Endothelial cell of umbilical vein (primary cell): ENCODE measurements around the gene ABCB7. TPM values are rescaled to one million over a fixed set of nuclear protein-coding genes. Genes with fewer than 3 reads are reported as not detected.

Source experiments
- BruUV-seq: library from RNA; stranded (reverse); fragments of 400-500 nt; replicated peaks from 2 replicates; lab custom pipeline; 2021; lab: Mats Ljungman, UMichigan
- CTCF ChIA-PET: fragments of 300-600, 350-600 bp; sonication (Branson Sonifier 250); formaldehyde crosslinking; loops from one replicate; lab custom pipeline; 2021; ENCODE audit warnings: antibody characterized with exemption, inconsistent platforms; lab: Charles Lee
- POLR2A ChIA-PET: fragments of 300-600, 350-600 bp; sonication (Branson Sonifier 250); formaldehyde crosslinking; loops from one replicate; lab custom pipeline; 2021; ENCODE audit warnings: antibody characterized with exemption, inconsistent platforms; lab: Charles Lee
- DNase-seq: peaks from one replicate; pipeline ENCODE4 v3.0.0-alpha.2; 2011; ENCODE audit warnings: low read depth, low spot score
- FAIRE-seq: peaks from 2 replicates; lab custom pipeline; 2011; peaks lifted over from hg19 to GRCh38; lab: Jason Lieb, UNC
- H2AFZ ChIP-seq: 2 replicates; pipeline ENCODE4 v1.6.0; 2012; ENCODE audit warnings: low read depth, low read length, control low read depth, inconsistent platforms
- H3K27ac ChIP-seq: 2 replicates; pipeline ENCODE4 v1.5.1; 2011; ENCODE audit warnings: low read depth, mild to moderate bottlenecking, control low read depth, low read length, moderate library complexity; ENCODE audit not compliant: insufficient read depth
- H3K27me3 ChIP-seq, 2 experiments: 2 replicates each; pipeline versions ENCODE4 v1.6.0 to v1.6.1; 2011; ENCODE audit warnings: low read length in 2 of 2, mixed read lengths in 1 of 2; ENCODE audit not compliant: control insufficient read depth in 2 of 2, insufficient read depth in 2 of 2
- H3K36me3 ChIP-seq, 2 experiments: 2 replicates in 1 of 2; 3 replicates in 1 of 2; pipeline ENCODE4 v1.5.1; 2011; ENCODE audit warnings: low read length in 2 of 2, mild to moderate bottlenecking in 1 of 2, moderate library complexity in 1 of 2; ENCODE audit not compliant: control insufficient read depth in 2 of 2, insufficient read depth in 2 of 2; ENCODE audit errors: extremely low read depth in 1 of 2
- H3K4me1 ChIP-seq: 3 replicates; pipeline ENCODE4 v1.5.1; 2011; ENCODE audit warnings: mild to moderate bottlenecking, low read length; ENCODE audit not compliant: control insufficient read depth, insufficient read depth; ENCODE audit errors: extremely low read depth
- H3K4me2 ChIP-seq: 2 replicates; pipeline ENCODE4 v1.6.1; 2011; ENCODE audit warnings: low read length, control low read depth, mixed read lengths; ENCODE audit not compliant: insufficient read depth
- H3K4me3 ChIP-seq, 3 experiments: fragments of 200-600 bp in 1 of 3; sonication (generic), shearing (Covaris generic) in 1 of 3; replicated peaks in 1 of 3; 2 replicates each; pipeline ENCODE4 v1.5.1; 2011 to 2016; ENCODE audit warnings: control low read depth in 3 of 3, low read length in 3 of 3, mild to moderate bottlenecking in 2 of 3, inconsistent platforms in 1 of 3, low read depth in 1 of 3, moderate library complexity in 1 of 3; ENCODE audit not compliant: insufficient read depth in 1 of 3
- H3K79me2 ChIP-seq: 2 replicates; pipeline ENCODE4 v1.6.0; 2012; ENCODE audit warnings: low read length, inconsistent platforms; ENCODE audit not compliant: control insufficient read depth, insufficient read depth
- H3K9ac ChIP-seq: replicated peaks from 2 replicates; pipeline ENCODE3; 2011; ENCODE audit warnings: low read length, control low read depth; ENCODE audit not compliant: insufficient read depth; ENCODE audit errors: extremely low read depth
- H3K9me1 ChIP-seq: replicated peaks from 3 replicates; pipeline ENCODE4 v1.6.0; 2011; ENCODE audit warnings: mild to moderate bottlenecking, low read length; ENCODE audit not compliant: control insufficient read depth, insufficient read depth; ENCODE audit errors: extremely low read depth
- H3K9me3 ChIP-seq: replicated peaks from 2 replicates; pipeline ENCODE4 v1.5.1; 2012; ENCODE audit warnings: low read length, inconsistent platforms; ENCODE audit not compliant: control insufficient read depth, insufficient read depth
- H4K20me1 ChIP-seq: replicated peaks from 2 replicates; pipeline ENCODE3; 2011; ENCODE audit warnings: mild to moderate bottlenecking, low read length; ENCODE audit not compliant: control insufficient read depth, insufficient read depth; ENCODE audit errors: extremely low read depth
- CTCF ChIP-seq, 2 donors: IDR thresholded peaks; 1 replicate in 1 of 2; 2 replicates in 1 of 2; pipeline ENCODE4 v1.5.1; 2011; ENCODE audit warnings: low read length in 2 of 2, mild to moderate bottlenecking in 2 of 2, moderate library complexity in 2 of 2, control low read depth in 1 of 2, inconsistent platforms in 1 of 2, low read depth in 1 of 2; ENCODE audit not compliant: insufficient read depth in 1 of 2; ENCODE audit errors: extremely low read depth in 1 of 2
- EZH2 ChIP-seq: IDR thresholded peaks from 2 replicates; pipeline ENCODE4 v1.6.1; 2012; ENCODE audit warnings: borderline replicate concordance, low read depth, mild to moderate bottlenecking, moderate library complexity, low read length, inconsistent platforms; ENCODE audit not compliant: severe bottlenecking
- FOS ChIP-seq: IDR thresholded peaks from 2 replicates; pipeline ENCODE4 v1.6.1; 2011; ENCODE audit warnings: mild to moderate bottlenecking, low read length, moderate library complexity, borderline replicate concordance; ENCODE audit not compliant: insufficient read depth
- GATA2 ChIP-seq: IDR thresholded peaks from 2 replicates; pipeline ENCODE4 v1.7.0; 2011; ENCODE audit warnings: low read depth, mild to moderate bottlenecking, moderate library complexity, mixed read lengths, low read length; ENCODE audit not compliant: insufficient read length, insufficient read depth
- JUN ChIP-seq: IDR thresholded peaks from 2 replicates; pipeline ENCODE4 v1.6.1; 2011; ENCODE audit warnings: borderline replicate concordance, low read depth; ENCODE audit not compliant: insufficient read length, insufficient read depth
- MAX ChIP-seq: IDR thresholded peaks from 2 replicates; pipeline ENCODE4 v1.6.1; 2011; ENCODE audit not compliant: insufficient read depth, insufficient read length
- MYC ChIP-seq: IDR thresholded peaks from one replicate; pipeline ENCODE4 v1.6.1; 2011; ENCODE audit warnings: mild to moderate bottlenecking, low read depth, low read length
- POLR2A ChIP-seq: IDR thresholded peaks from 2 replicates; pipeline ENCODE4 v1.6.1; 2012; ENCODE audit warnings: low read depth, mild to moderate bottlenecking, control low read depth, low read length
- POLR2AphosphoS5 ChIP-seq: IDR thresholded peaks from 2 replicates; pipeline ENCODE4 v1.6.1; 2012; ENCODE audit warnings: low read depth, mild to moderate bottlenecking, control low read depth, low read length, moderate library complexity; ENCODE audit not compliant: insufficient read depth
- dilution Hi-C: fragments of 300-500 bp; cut with MboI; formaldehyde crosslinking; loops from one replicate; pipeline ENCODE4 v1.15.0; 2019; ENCODE audit warnings: low sequenced_read_pairs; ENCODE audit not compliant: extremely low pct_ligation_motif_present
- intact Hi-C: fragments of 100-400 bp; cut with micrococcal nuclease; formaldehyde crosslinking; loops from one replicate; pipeline ENCODE4 v1.10.0; 2022
- polyA plus RNA-seq, 4 experiments: library from polyadenylated mRNA; depleted of rRNA in 3 of 4; stranded (reverse) in 3 of 4; unstranded in 1 of 4; fragments of >200 nt; gene quantifications; 2 replicates each; pipeline versions ENCODE4 v1.2.1 to v1.2.3, GENCODE V29; 2011 to 2012; ENCODE audit warnings: missing spikeins in 1 of 4
- total RNA-seq: library from RNA; stranded (reverse); gene quantifications from 2 replicates; pipeline ENCODE4 v1.2.3, GENCODE V29; 2021

The ABCB7 gene
- total and polyA plus RNA-seq, 2 donors (not counting 3 experiments of a cell fraction or from before 2014, with no cell fraction given) = 12.1 to 20.7 TPM

GRCh38 chrX:75132672-75133071 is 23.4 kb downstream of the ABCB7 start:
- no peaks in the 10 kb centered on the region for H4K20me1 ChIP-seq
- BruUV-seq = no TSS peak
- no peak for FAIRE-seq
- intact Hi-C loops = no loop called here
- ChIA-PET POLR2A (no interaction called here), CTCF (no interaction called here)
- H3K79me2 ChIP-seq = peaks cover 4% of the 10 kb centered on the region
- H3K27me3 ChIP-seq = no peaks in the 10 kb centered on the region
- H3K27ac ChIP-seq = no peak overlapping the region
- dilution Hi-C loops = no loop called here
- H3K4me3 ChIP-seq = no peak overlapping the region
- H3K9ac ChIP-seq = no peak overlapping the region
- H3K9me1 ChIP-seq = no peaks in the 10 kb centered on the region
- DNase-seq = no peak
- no peaks in the 10 kb centered on the region for H3K9me3 ChIP-seq
- TF ChIP-seq EZH2 (no peak), JUN (no peak), MAX (no peak), POLR2AphosphoS5 (no peak), FOS (no peak), GATA2 (no peak), CTCF (IDR thresholded peaks at IDR 0.05; ENCODE audit: extremely low read depth in 1 of 2, insufficient read depth in 1 of 2, low read depth in 1 of 2, low read length in 2 of 2) (no peak), MYC (no peak), POLR2A (no peak)
- no peak overlapping the region for H3K4me2 ChIP-seq
- H3K4me1 ChIP-seq = no peaks in the 10 kb centered on the region
- no peak overlapping the region for H2AFZ ChIP-seq
- H3K36me3 ChIP-seq = no peaks in the 10 kb centered on the region
